Fibroblast of lung (primary cell): Measurements from ENCODE around the gene MT1G. TPM values are rescaled to one million over a fixed set of nuclear protein-coding genes. Genes with fewer than 3 reads are reported as not detected.

Experiments used
- DNase-seq, 2 donors: peaks; one replicate each; pipeline versions ENCODE4 v3.0.0 to v3.0.0-alpha.2; 2010; ENCODE audit warnings: low read depth in 2 of 2
- H2AFZ ChIP-seq: 2 replicates; pipeline ENCODE4 v1.5.1; 2012; ENCODE audit warnings: low read length, control low read depth, inconsistent platforms
- H3K27ac ChIP-seq: 2 replicates; pipeline ENCODE4 v1.5.1; 2011; ENCODE audit warnings: low read length, control low read depth; ENCODE audit not compliant: insufficient read depth
- H3K27me3 ChIP-seq: 2 replicates; pipeline ENCODE4 v1.5.1; 2011; ENCODE audit warnings: mild to moderate bottlenecking, low read length; ENCODE audit not compliant: control insufficient read depth, insufficient read depth
- H3K36me3 ChIP-seq: 2 replicates; pipeline ENCODE4 v1.5.1; 2011; ENCODE audit warnings: low read length; ENCODE audit not compliant: control insufficient read depth, insufficient read depth
- H3K4me1 ChIP-seq: 2 replicates; pipeline ENCODE4 v1.5.1; 2011; ENCODE audit warnings: low read length; ENCODE audit not compliant: control insufficient read depth, insufficient read depth; ENCODE audit errors: extremely low read depth
- H3K4me2 ChIP-seq: 2 replicates; pipeline ENCODE4 v1.5.1; 2011; ENCODE audit warnings: low read length, control low read depth; ENCODE audit not compliant: insufficient read depth; ENCODE audit errors: extremely low read depth
- H3K4me3 ChIP-seq, 4 experiments: fragments of 200-600 bp in 1 of 4; sonication (generic) in 1 of 4; replicated peaks in 1 of 4; 2 replicates each; pipeline ENCODE4 v1.5.1; 2011 to 2016; ENCODE audit warnings: low read length in 4 of 4, low read depth in 3 of 4, mild to moderate bottlenecking in 3 of 4, control low read depth in 2 of 4, inconsistent platforms in 1 of 4, mixed read lengths in 1 of 4; ENCODE audit not compliant: insufficient read depth in 1 of 4; ENCODE audit errors: control extremely low read depth in 1 of 4
- H3K79me2 ChIP-seq: 2 replicates; pipeline ENCODE4 v1.5.1; 2012; ENCODE audit warnings: mild to moderate bottlenecking, low read length, inconsistent platforms; ENCODE audit not compliant: control insufficient read depth, insufficient read depth
- H3K9ac ChIP-seq: 2 replicates; pipeline ENCODE4 v1.5.1; 2011; ENCODE audit warnings: mild to moderate bottlenecking, low read length, control low read depth; ENCODE audit not compliant: insufficient read depth
- H3K9me3 ChIP-seq: 2 replicates; pipeline ENCODE4 v1.5.1; 2012; ENCODE audit warnings: low read depth, low read length; ENCODE audit not compliant: control insufficient read depth, insufficient read depth
- H4K20me1 ChIP-seq: 2 replicates; pipeline ENCODE4 v1.5.1; 2011; ENCODE audit warnings: low read length; ENCODE audit not compliant: control insufficient read depth, insufficient read depth; ENCODE audit errors: extremely low read depth
- EZH2 ChIP-seq: IDR thresholded peaks from 2 replicates; pipeline ENCODE4 v1.5.1; 2012; ENCODE audit warnings: low read length, control low read depth, mild to moderate bottlenecking; ENCODE audit errors: missing control alignments
- polyA plus RNA-seq, 2 donors: library from polyadenylated mRNA; depleted of rRNA in 1 of 2; stranded (reverse) in 1 of 2; unstranded in 1 of 2; fragments of >200 nt; gene quantifications; 2 replicates each; pipeline ENCODE4 v1.2.1, GENCODE V29; 2011 to 2012; ENCODE audit warnings: missing spikeins in 1 of 2
- total RNA-seq: library from RNA; depleted of rRNA; stranded (reverse); fragments of >200 nt; gene quantifications from 2 replicates; pipeline ENCODE4 v1.2.1, GENCODE V29; 2014
- TF ChIP-seq, protein P1 (sequence below), 2 donors: IDR thresholded peaks in 1 of 2; conservative IDR thresholded peaks in 1 of 2; 1 replicate in 1 of 2; 2 replicates in 1 of 2; pipeline ENCODE4 v1.5.1; 2011 to 2012; ENCODE audit warnings: low read length in 2 of 2, control low read depth in 1 of 2, inconsistent platforms in 1 of 2, low read depth in 1 of 2, mild to moderate bottlenecking in 1 of 2

Gene MT1G
- total and polyA plus RNA-seq, 2 donors (not counting 1 experiment from before 2014, with no cell fraction given), result 5.7 to 11.6 TPM

DNA sequence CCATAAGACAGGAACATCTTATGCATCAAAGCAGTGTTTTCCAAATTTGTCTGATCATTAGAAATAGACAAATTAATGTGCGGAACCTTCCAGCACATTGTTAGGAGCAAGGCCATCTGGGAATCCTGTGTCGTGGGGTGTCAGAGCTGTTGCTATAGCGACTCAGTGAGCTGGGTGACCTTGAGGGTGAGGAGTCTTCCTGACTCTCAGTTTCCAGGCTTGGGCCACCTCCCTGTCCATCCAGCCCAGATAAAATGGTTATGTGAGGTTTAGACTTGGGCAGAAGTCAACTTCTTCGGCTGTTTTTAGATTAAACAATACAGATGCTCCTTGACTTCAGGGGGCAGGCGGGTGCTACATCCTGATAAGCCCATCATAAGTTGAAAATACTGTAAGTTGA lies 35.0 kb upstream of the MT1G start:
- no peaks in the 10 kb centered on the region for H3K27me3 ChIP-seq
- no peak overlapping the region for H3K27ac ChIP-seq
- DNase-seq, result no peak
- TF ChIP-seq, protein P1, sequence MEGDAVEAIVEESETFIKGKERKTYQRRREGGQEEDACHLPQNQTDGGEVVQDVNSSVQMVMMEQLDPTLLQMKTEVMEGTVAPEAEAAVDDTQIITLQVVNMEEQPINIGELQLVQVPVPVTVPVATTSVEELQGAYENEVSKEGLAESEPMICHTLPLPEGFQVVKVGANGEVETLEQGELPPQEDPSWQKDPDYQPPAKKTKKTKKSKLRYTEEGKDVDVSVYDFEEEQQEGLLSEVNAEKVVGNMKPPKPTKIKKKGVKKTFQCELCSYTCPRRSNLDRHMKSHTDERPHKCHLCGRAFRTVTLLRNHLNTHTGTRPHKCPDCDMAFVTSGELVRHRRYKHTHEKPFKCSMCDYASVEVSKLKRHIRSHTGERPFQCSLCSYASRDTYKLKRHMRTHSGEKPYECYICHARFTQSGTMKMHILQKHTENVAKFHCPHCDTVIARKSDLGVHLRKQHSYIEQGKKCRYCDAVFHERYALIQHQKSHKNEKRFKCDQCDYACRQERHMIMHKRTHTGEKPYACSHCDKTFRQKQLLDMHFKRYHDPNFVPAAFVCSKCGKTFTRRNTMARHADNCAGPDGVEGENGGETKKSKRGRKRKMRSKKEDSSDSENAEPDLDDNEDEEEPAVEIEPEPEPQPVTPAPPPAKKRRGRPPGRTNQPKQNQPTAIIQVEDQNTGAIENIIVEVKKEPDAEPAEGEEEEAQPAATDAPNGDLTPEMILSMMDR (conservative IDR thresholded peaks at IDR 0.05 in 1 of 2, IDR thresholded peaks at IDR 0.05 in 1 of 2; ENCODE audit: low read depth in 1 of 2, low read length in 2 of 2), result no peak
- no peak for TF ChIP-seq EZH2
- H3K4me2 ChIP-seq, result no peak overlapping the region
- no peaks in the 10 kb centered on the region for H3K36me3 ChIP-seq
- H2AFZ ChIP-seq, result peak overlapping the region; percentile 64
- no peak overlapping the region for H3K9ac ChIP-seq
- H3K4me3 ChIP-seq, result no peak overlapping the region
- H3K9me3 ChIP-seq, result no peaks in the 10 kb centered on the region
- peaks cover 4% of the 10 kb centered on the region for H3K4me1 ChIP-seq
- H3K79me2 ChIP-seq, result no peaks in the 10 kb centered on the region
- no peaks in the 10 kb centered on the region for H4K20me1 ChIP-seq

DNA sequence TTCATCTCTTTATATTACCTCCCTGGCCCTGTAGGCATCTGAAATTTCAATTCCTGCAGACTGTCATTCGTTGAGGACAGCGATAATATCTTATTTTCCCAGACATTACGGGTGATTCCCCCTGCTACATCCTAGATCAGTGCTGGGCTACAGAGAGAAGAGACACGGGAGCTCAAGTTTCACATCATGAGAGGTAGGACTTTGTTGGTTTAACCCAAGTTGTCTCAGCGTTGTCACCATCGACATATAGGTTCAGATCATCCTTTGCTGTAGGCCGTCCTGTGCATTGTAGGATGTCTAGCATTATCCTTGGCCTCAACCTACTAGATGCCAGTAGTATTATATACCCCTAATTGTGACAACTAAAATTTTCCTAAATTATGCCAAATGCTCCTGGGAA lies 33.7 kb upstream of the MT1G start:
- no peak overlapping the region for H3K9ac ChIP-seq
- H3K4me3 ChIP-seq, result no peak overlapping the region
- no peaks in the 10 kb centered on the region for H3K36me3 ChIP-seq
- no peaks in the 10 kb centered on the region for H3K79me2 ChIP-seq
- H3K4me1 ChIP-seq, result peaks cover 4% of the 10 kb centered on the region
- no peaks in the 10 kb centered on the region for H3K9me3 ChIP-seq
- H2AFZ ChIP-seq, result peak overlapping the region; percentile 62
- no peak for DNase-seq
- H4K20me1 ChIP-seq, result no peaks in the 10 kb centered on the region
- H3K4me2 ChIP-seq, result no peak overlapping the region
- no peaks in the 10 kb centered on the region for H3K27me3 ChIP-seq
- no peak overlapping the region for H3K27ac ChIP-seq
- TF ChIP-seq, protein P1 (conservative IDR thresholded peaks at IDR 0.05 in 1 of 2, IDR thresholded peaks at IDR 0.05 in 1 of 2; ENCODE audit: low read depth in 1 of 2, low read length in 2 of 2), result no peak

DNA sequence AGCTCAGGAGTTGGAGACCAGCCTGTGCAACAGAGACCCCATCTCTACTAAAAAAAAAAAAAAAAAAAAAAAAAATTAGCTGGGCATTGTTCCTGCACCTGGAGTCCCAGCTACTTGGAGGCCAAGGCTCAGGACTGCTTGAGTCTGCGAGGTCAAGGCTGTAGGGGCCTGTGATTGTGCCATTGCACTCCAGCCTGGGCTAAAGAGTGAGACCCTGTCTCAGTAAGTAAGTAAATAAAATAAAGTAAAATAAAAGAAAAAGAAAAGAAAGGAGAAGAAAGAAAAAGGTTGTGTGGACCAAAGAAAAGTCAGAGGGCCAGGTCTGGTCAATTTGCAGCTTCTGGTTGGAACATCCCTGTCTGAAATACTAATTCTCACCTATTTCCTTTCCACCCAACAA lies 32.8 kb upstream of the MT1G start:
- no peaks in the 10 kb centered on the region for H3K79me2 ChIP-seq
- no peak overlapping the region for H3K27ac ChIP-seq
- no peak for DNase-seq
- no peaks in the 10 kb centered on the region for H3K36me3 ChIP-seq
- no peak overlapping the region for H2AFZ ChIP-seq
- no peak overlapping the region for H3K9ac ChIP-seq
- H3K27me3 ChIP-seq, result no peaks in the 10 kb centered on the region
- H3K4me3 ChIP-seq, result no peak overlapping the region
- H4K20me1 ChIP-seq, result no peaks in the 10 kb centered on the region
- H3K9me3 ChIP-seq, result no peaks in the 10 kb centered on the region
- H3K4me1 ChIP-seq, result peaks cover 4% of the 10 kb centered on the region
- TF ChIP-seq, protein P1 (conservative IDR thresholded peaks at IDR 0.05 in 1 of 2, IDR thresholded peaks at IDR 0.05 in 1 of 2; ENCODE audit: low read depth in 1 of 2, low read length in 2 of 2), result no peak
- no peak for TF ChIP-seq EZH2
- no peak overlapping the region for H3K4me2 ChIP-seq
